HepG2 (cell line): ENCODE data around the gene IL18R1. TPM values are rescaled to one million over a fixed set of nuclear protein-coding genes. Genes with fewer than 3 reads are reported as not detected.

Source experiments
- ASH2L ChIP-seq: fragments of 300-600, 200-600 bp; sonication (generic); IDR thresholded peaks from 2 replicates; pipeline ENCODE4 v1.7.0; 2017; ENCODE audit warnings: low read depth, mild to moderate bottlenecking, moderate library complexity, mixed read lengths, low read length; ENCODE audit not compliant: insufficient read length
- MIER2 ChIP-seq: IDR thresholded peaks from 2 replicates; pipeline ENCODE4 v1.6.1; 2016; ENCODE audit warnings: missing biosample characterization, missing genetic modification reagents
- SMARCC2 ChIP-seq: fragments of 450-650 bp; IDR thresholded peaks from 2 replicates; pipeline ENCODE4 v1.6.1; 2017; ENCODE audit warnings: antibody characterized with exemption, mild to moderate bottlenecking
- TP53 ChIP-seq: sonication (generic); formaldehyde crosslinking; conservative IDR thresholded peaks from 2 replicates; pipeline ENCODE4 v1.4.0; 2020; ENCODE audit warnings: missing genetic modification reagents
- ZEB1 ChIP-seq: IDR thresholded peaks from 2 replicates; pipeline ENCODE4 v1.6.1; 2012; ENCODE audit warnings: mild to moderate bottlenecking, low read depth, inconsistent platforms; ENCODE audit not compliant: insufficient replicate concordance
- ZNF124 ChIP-seq: sonication (generic); formaldehyde crosslinking; IDR thresholded peaks from 2 replicates; pipeline ENCODE4 v1.4.0; 2020; ENCODE audit warnings: missing genetic modification reagents
- ZNF572 ChIP-seq: sonication (generic); formaldehyde crosslinking; IDR thresholded peaks from 2 replicates; pipeline ENCODE4 v1.5.1; 2020; ENCODE audit warnings: mild to moderate bottlenecking, missing genetic modification reagents
- polyA plus RNA-seq, 8 experiments: library from polyadenylated mRNA; depleted of rRNA in 3 of 8; stranded (reverse) in 7 of 8; unstranded in 1 of 8; fragments of >200 nt; fragmentation: Illumina TruSeq in 4 of 8; extraction: Trizol in 4 of 8; gene quantifications; 2 replicates each; pipeline versions ENCODE4 v1.2.1 to v1.2.3, GENCODE V29; 2011 to 2016; ENCODE audit warnings: low read depth in 4 of 8, missing spikeins in 1 of 8, mixed read lengths in 1 of 8; ENCODE audit not compliant: insufficient read depth in 1 of 8
- total RNA-seq, 5 experiments: library from RNA; depleted of rRNA; stranded (reverse); fragments of >200 nt; fragmentation: Illumina TruSeq; extraction: Trizol; gene quantifications; 2 replicates each; pipeline ENCODE4 v1.2.3, GENCODE V29; 2016; ENCODE audit warnings: low read depth in 1 of 5
- TF ChIP-seq, protein P1 (sequence below): sonication (generic); formaldehyde crosslinking; IDR thresholded peaks from 2 replicates; pipeline ENCODE4 v1.4.0; 2020; ENCODE audit warnings: missing genetic modification reagents, mild to moderate bottlenecking, borderline replicate concordance
- TF ChIP-seq, protein P2 (sequence below): sonication (generic); formaldehyde crosslinking; IDR thresholded peaks from 2 replicates; pipeline ENCODE4 v1.4.0; 2020; ENCODE audit warnings: mild to moderate bottlenecking, missing genetic modification reagents
- TF ChIP-seq, protein P3 (sequence below): sonication (generic); formaldehyde crosslinking; IDR thresholded peaks from 2 replicates; pipeline ENCODE4 v1.4.0; 2020; ENCODE audit warnings: mild to moderate bottlenecking, low read depth, missing genetic modification reagents

IL18R1 gene
- total and polyA plus RNA-seq, 2 of the 13 experiments (the other 11 are each of a cell fraction or from before 2014, with no cell fraction given): 0.01 to 0.04 TPM

DNA sequence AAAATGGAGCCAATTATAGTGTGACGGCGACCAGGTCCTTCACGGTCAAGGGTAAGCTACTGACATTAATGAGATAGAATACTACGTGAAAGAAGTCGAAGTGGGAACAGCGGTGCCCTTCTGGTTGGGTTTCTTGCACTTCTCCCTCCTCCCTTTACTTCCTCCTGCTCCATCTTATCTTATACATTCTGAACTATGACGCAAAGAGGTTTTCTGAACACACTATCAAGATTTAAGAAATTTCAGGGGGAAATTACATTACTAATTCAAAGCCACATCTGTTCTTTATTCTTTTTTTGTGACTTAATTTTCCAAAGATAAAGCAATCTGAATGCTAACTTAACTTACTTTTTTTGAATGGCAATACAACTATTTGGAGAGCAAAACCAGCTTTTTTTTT lies 14.8 kb upstream of the IL18R1 start (continued):
- TF ChIP-seq, protein P1, sequence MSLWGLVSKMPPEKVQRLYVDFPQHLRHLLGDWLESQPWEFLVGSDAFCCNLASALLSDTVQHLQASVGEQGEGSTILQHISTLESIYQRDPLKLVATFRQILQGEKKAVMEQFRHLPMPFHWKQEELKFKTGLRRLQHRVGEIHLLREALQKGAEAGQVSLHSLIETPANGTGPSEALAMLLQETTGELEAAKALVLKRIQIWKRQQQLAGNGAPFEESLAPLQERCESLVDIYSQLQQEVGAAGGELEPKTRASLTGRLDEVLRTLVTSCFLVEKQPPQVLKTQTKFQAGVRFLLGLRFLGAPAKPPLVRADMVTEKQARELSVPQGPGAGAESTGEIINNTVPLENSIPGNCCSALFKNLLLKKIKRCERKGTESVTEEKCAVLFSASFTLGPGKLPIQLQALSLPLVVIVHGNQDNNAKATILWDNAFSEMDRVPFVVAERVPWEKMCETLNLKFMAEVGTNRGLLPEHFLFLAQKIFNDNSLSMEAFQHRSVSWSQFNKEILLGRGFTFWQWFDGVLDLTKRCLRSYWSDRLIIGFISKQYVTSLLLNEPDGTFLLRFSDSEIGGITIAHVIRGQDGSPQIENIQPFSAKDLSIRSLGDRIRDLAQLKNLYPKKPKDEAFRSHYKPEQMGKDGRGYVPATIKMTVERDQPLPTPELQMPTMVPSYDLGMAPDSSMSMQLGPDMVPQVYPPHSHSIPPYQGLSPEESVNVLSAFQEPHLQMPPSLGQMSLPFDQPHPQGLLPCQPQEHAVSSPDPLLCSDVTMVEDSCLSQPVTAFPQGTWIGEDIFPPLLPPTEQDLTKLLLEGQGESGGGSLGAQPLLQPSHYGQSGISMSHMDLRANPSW: no peak
- TF ChIP-seq, protein P2, sequence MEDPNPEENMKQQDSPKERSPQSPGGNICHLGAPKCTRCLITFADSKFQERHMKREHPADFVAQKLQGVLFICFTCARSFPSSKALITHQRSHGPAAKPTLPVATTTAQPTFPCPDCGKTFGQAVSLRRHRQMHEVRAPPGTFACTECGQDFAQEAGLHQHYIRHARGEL (CRISPR knock-in tag): no peak
- TF ChIP-seq MIER2 (CRISPR knock-in tag) (no peak), ASH2L (no peak), ZEB1 (no peak), TP53 (CRISPR knock-in tag) (no peak), ZNF124 (CRISPR knock-in tag) (no peak), ZNF572 (no peak), SMARCC2 (no peak)
- TF ChIP-seq, protein P3, sequence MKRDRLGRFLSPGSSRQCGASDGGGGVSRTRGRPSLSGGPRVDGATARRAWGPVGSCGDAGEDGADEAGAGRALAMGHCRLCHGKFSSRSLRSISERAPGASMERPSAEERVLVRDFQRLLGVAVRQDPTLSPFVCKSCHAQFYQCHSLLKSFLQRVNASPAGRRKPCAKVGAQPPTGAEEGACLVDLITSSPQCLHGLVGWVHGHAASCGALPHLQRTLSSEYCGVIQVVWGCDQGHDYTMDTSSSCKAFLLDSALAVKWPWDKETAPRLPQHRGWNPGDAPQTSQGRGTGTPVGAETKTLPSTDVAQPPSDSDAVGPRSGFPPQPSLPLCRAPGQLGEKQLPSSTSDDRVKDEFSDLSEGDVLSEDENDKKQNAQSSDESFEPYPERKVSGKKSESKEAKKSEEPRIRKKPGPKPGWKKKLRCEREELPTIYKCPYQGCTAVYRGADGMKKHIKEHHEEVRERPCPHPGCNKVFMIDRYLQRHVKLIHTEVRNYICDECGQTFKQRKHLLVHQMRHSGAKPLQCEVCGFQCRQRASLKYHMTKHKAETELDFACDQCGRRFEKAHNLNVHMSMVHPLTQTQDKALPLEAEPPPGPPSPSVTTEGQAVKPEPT (CRISPR knock-in tag): no peak
- TF ChIP-seq, all 625 proteins: peak for 0
